ENCODE results near the gene MARCO.

GRCh38 chr2:118980022-118980421, 38.0 kb downstream of the MARCO start:
- TF ChIP-seq CTCF (IDR thresholded peaks at IDR 0.05; ENCODE audit: borderline replicate concordance, extremely low read depth, low read length, poor library complexity, severe bottlenecking) = no peak
- TF ChIP-seq EZH2 (IDR thresholded peaks at IDR 0.05; ENCODE audit: borderline replicate concordance, low read depth, low read length, severe bottlenecking) = no peak
